CD4-positive, alpha-beta memory T cell (primary cell): ENCODE measurements around the gene SDHAF1. TPM values are rescaled to one million over a fixed set of nuclear protein-coding genes. Genes with fewer than 3 reads are reported as not detected.
A peak's percentile ranks its signal among the peaks of the same experiment; 100 is the strongest.

Experiments used
- CTCF ChIA-PET: fragments of 350-600 bp; sonication (Branson Sonifier 250); formaldehyde crosslinking; loops from one replicate; lab custom pipeline; 2021; ENCODE audit warnings: inconsistent platforms; ENCODE audit not compliant: partially characterized antibody; lab: Charles Lee
- POLR2A ChIA-PET: fragments of 350-600 bp; sonication (Branson Sonifier 250); formaldehyde crosslinking; loops from one replicate; lab custom pipeline; 2021; ENCODE audit not compliant: partially characterized antibody; lab: Charles Lee
- DNase-seq, 5 donors: peaks; one replicate each; pipeline versions ENCODE4 v3.0.0 to v3.0.0-alpha.2; 2020 to 2022; ENCODE audit warnings: mixed read lengths in 1 of 5
- H3K27ac ChIP-seq: one replicate; pipeline ENCODE4 v1.7.0; 2013; ENCODE audit warnings: low read depth, low read length
- H3K27me3 ChIP-seq: 2 replicates; pipeline ENCODE4 v1.7.0; 2013; ENCODE audit warnings: mild to moderate bottlenecking, low read length, moderate library complexity; ENCODE audit not compliant: insufficient read depth
- H3K36me3 ChIP-seq: 2 replicates; pipeline ENCODE4 v1.7.0; 2013; ENCODE audit warnings: mild to moderate bottlenecking, low read length, moderate library complexity; ENCODE audit not compliant: insufficient read depth
- H3K4me1 ChIP-seq: 2 replicates; pipeline ENCODE4 v1.7.0; 2013; ENCODE audit warnings: mild to moderate bottlenecking, low read length, moderate library complexity; ENCODE audit not compliant: insufficient read depth
- H3K4me3 ChIP-seq, 2 donors: one replicate each; pipeline ENCODE4 v1.7.0; 2013; ENCODE audit warnings: low read length in 2 of 2, mild to moderate bottlenecking in 1 of 2
- H3K9me3 ChIP-seq, 2 donors: one replicate each; pipeline ENCODE4 v1.7.0; 2013; ENCODE audit warnings: low read length in 2 of 2, control low read depth in 1 of 2; ENCODE audit not compliant: control insufficient read depth in 1 of 2
- H3K27ac Mint-ChIP-seq, 7 donors: one replicate each; pipeline ENCODE4 v1.8.0; 2020 to 2021; ENCODE audit warnings: mixed read lengths in 7 of 7, mild to moderate bottlenecking in 6 of 7, inconsistent platforms in 3 of 7, moderate library complexity in 3 of 7
- H3K27me3 Mint-ChIP-seq, 2 donors: one replicate each; pipeline ENCODE4 v1.8.0; 2020 to 2021; ENCODE audit warnings: mixed read lengths in 2 of 2
- H3K36me3 Mint-ChIP-seq, 2 donors: one replicate each; pipeline ENCODE4 v1.8.0; 2020 to 2021; ENCODE audit warnings: mixed read lengths in 2 of 2, inconsistent platforms in 1 of 2, mild to moderate bottlenecking in 1 of 2
- H3K4me1 Mint-ChIP-seq, 4 donors: one replicate each; pipeline ENCODE4 v1.8.0; 2020 to 2021; ENCODE audit warnings: mixed read lengths in 4 of 4, mild to moderate bottlenecking in 1 of 4
- H3K4me3 Mint-ChIP-seq, 8 donors: one replicate each; pipeline ENCODE4 v1.8.0; 2020 to 2021; ENCODE audit warnings: mixed read lengths in 8 of 8, mild to moderate bottlenecking in 7 of 8, moderate library complexity in 6 of 8, inconsistent platforms in 3 of 8
- H3K9me3 Mint-ChIP-seq, 8 donors: one replicate each; pipeline ENCODE4 v1.8.0; 2020 to 2021; ENCODE audit warnings: mixed read lengths in 8 of 8, mild to moderate bottlenecking in 5 of 8, inconsistent platforms in 3 of 8, moderate library complexity in 1 of 8
- intact Hi-C: fragments of 100-400 bp; cut with micrococcal nuclease; formaldehyde crosslinking; loops from one replicate; pipeline ENCODE4 v1.15.1; 2023
- polyA plus RNA-seq, 2 donors: library from polyadenylated mRNA; unstranded; fragments of 300-500 nt; fragmentation: Illumina TruSeq; gene quantifications; one replicate each; pipeline ENCODE4 v1.2.3, GENCODE V29; 2021
- total RNA-seq, 2 experiments: library from RNA; stranded (reverse); gene quantifications; one replicate each; pipeline ENCODE4 v1.2.3, GENCODE V29; 2021

Gene SDHAF1
- total and polyA plus RNA-seq, 4 experiments from 2014 or later: 21.9 to 41.3 (median 25.8) TPM

DNA sequence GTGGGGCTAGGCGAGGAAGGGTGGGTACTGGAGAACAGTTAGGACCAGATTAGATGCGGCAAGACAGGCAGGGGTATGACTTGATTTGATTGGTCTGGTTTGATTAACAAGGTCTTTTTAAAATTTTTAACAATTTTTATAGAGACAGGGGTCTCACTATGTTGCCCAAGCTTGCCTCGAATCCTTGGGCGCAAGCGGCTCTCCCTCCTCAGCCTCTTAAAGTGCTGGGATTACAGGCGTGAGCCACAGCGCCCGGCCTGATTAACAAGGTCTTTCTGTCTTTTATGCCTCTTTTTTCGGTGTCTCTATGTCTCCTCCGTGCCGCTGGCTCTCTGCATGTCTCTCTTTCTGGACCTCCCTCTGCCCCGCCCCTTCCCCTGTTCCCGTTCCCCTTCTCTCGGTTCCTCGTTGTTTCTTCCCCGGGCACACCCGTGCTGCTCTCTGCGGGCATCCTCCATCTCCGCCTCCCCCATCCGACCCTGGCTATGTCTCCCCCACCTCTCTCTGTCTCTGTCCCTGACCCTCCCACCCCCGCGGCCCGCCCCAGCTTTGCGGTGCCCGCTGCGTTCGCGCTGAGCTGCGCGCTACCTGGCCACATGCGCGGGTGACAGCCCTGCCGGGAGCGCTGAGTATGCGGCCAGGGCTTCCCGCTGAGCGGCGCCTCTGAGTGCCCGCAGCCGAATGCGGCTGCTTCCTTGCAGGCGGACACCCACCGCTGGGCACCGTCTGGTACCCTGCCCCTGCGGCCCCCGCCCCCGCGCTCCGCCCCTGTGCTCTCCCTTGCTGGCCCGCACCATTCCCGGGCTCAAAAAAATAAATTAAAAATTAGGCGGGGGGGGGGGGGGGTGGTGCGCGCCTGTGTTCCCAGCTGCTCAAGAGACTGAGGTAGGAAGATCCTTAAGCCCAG, 8.1 kb upstream of the SDHAF1 start:
- Mint-ChIP-seq H3K9me3 (peaks cover 0 to 2% (median 0%) of the 10 kb centered on the region in 8 donors), H3K36me3 (no peaks in the 10 kb centered on the region), H3K4me3 (peak overlapping the region; percentile 54 to 80 (median 76)), H3K4me1 (peaks cover 2 to 7% (median 6%) of the 10 kb centered on the region in 4 donors), H3K27me3 (peaks cover 28 to 32% of the 10 kb centered on the region in 2 donors), H3K27ac (peak overlapping the region in 1 of 7 donors; percentile 27)
- Histone ChIP-seq H3K9me3 (no peaks in the 10 kb centered on the region), H3K4me1 (peaks cover 5% of the 10 kb centered on the region), H3K36me3 (no peaks in the 10 kb centered on the region), H3K27ac (no peak overlapping the region), H3K27me3 (peaks cover 18% of the 10 kb centered on the region), H3K4me3 (no peak overlapping the region)
- intact Hi-C loops: no loop called here
- DNase-seq: peak in 1 of 5 donors; percentile 11
- POLR2A ChIA-PET: no interaction called here
- CTCF ChIA-PET: interaction anchor here (1.4 kb wide), 1 partner anchor 40 kb away, joined by 3 read pairs; no protein-coding TSS in a partner anchor

DNA sequence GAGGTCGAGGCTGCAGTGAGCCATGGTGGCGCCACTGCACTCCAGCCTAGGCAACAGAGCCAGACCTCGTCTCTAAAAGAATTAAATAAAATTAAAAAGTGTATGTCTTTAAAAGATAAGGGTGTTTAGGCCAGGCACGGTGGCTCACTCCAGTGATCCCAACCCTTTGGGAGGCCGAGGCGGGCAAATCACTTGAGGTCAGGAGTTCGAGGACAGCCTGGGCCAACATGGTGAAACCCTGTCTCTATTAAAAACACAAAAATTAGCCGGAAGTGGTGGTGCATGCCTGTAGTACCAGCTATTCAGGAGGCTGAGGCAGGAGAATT, 7.5 kb upstream of the SDHAF1 start:
- H3K4me1 Mint-ChIP-seq: peaks cover 2 to 7% (median 6%) of the 10 kb centered on the region in 4 donors
- H3K27ac ChIP-seq: no peak overlapping the region
- peaks cover 26 to 32% of the 10 kb centered on the region in 2 donors for H3K27me3 Mint-ChIP-seq
- no peak overlapping the region for H3K4me3 ChIP-seq
- no peaks in the 10 kb centered on the region for H3K36me3 ChIP-seq
- ChIA-PET CTCF (interaction anchor here (0.7 to 1.4 kb wide), 3 partner anchors 17 to 41 kb away, joined by 3 to 4 read pairs (median 4); no protein-coding TSS in a partner anchor), POLR2A (no interaction called here)
- peaks cover 5% of the 10 kb centered on the region for H3K4me1 ChIP-seq
- H3K4me3 Mint-ChIP-seq: peak overlapping the region in 5 of 8 donors; percentile 15 to 52 (median 50)
- intact Hi-C loops: no loop called here
- H3K27me3 ChIP-seq: peaks cover 18% of the 10 kb centered on the region
- DNase-seq: no peak
- no peaks in the 10 kb centered on the region for H3K9me3 ChIP-seq
- no peaks in the 10 kb centered on the region for H3K36me3 Mint-ChIP-seq
- peaks cover 0 to 2% (median 0%) of the 10 kb centered on the region in 8 donors for H3K9me3 Mint-ChIP-seq
- peak overlapping the region in 2 of 7 donors; percentile 27 to 73 for H3K27ac Mint-ChIP-seq

DNA sequence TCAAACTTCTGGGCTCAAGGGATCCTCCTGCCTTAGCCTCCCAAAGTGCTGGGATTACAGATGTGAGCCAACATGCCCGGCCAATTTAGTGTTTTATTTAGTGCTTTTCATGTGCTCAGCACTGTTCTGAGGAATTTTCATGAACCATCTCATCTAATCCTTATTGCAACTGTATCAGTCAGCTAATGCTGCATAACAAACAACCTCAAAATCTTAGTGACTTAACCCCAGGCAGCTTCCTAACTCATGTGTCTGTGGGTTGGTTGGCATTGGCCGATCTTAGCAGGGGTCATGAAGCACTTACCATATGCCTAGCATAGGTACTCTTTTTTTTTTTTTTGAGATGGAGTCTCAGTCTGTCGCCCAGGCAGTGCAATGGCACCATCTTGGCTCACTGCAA, 6.2 kb upstream of the SDHAF1 start:
- CTCF ChIA-PET: no interaction called here
- Histone ChIP-seq H3K36me3 (no peaks in the 10 kb centered on the region), H3K27me3 (peaks cover 18% of the 10 kb centered on the region), H3K4me3 (no peak overlapping the region), H3K27ac (no peak overlapping the region), H3K4me1 (peaks cover 5% of the 10 kb centered on the region), H3K9me3 (no peaks in the 10 kb centered on the region)
- peaks cover 0 to 2% (median 0%) of the 10 kb centered on the region in 8 donors for H3K9me3 Mint-ChIP-seq
- DNase-seq: no peak
- no peak overlapping the region for H3K27ac Mint-ChIP-seq
- H3K27me3 Mint-ChIP-seq: peaks cover 24 to 27% of the 10 kb centered on the region in 2 donors
- H3K36me3 Mint-ChIP-seq: no peaks in the 10 kb centered on the region
- intact Hi-C loops: no loop called here
- POLR2A ChIA-PET: no interaction called here
- no peak overlapping the region for H3K4me3 Mint-ChIP-seq
- peaks cover 2 to 7% (median 6%) of the 10 kb centered on the region in 4 donors for H3K4me1 Mint-ChIP-seq

DNA sequence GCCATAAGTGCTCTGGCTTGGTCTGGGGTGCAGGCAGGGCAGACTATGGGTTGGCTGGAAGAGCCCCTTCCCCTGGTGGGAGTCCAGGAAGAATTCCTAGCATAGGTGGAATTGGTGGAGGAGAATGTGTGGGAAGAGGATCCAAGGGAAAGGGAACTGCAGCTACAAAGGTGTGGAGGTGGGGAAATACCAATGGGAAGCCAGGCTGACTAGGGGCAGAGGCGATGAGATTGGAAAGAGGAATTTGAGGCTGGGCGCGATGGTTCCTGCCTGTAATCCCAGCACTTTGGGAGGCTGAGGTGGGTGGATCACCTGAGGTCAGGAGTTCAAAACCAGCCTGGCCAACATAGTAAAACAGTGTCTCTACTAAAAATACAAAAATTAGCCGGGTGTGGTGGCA, 4.8 kb upstream of the SDHAF1 start:
- Mint-ChIP-seq H3K9me3 (peaks cover 0 to 2% (median 0%) of the 10 kb centered on the region in 8 donors), H3K4me1 (peaks cover 5 to 17% (median 12%) of the 10 kb centered on the region in 4 donors), H3K36me3 (peaks cover 0 to 3% of the 10 kb centered on the region in 2 donors), H3K4me3 (no peak overlapping the region), H3K27ac (no peak overlapping the region), H3K27me3 (peaks cover 16 to 17% of the 10 kb centered on the region in 2 donors)
- Histone ChIP-seq H3K9me3 (no peaks in the 10 kb centered on the region), H3K4me3 (no peak overlapping the region), H3K4me1 (peaks cover 11% of the 10 kb centered on the region), H3K27ac (no peak overlapping the region), H3K36me3 (no peaks in the 10 kb centered on the region), H3K27me3 (peaks cover 15% of the 10 kb centered on the region)
- DNase-seq: no peak
- ChIA-PET POLR2A (no interaction called here), CTCF (no interaction called here)
- intact Hi-C loops: no loop called here

DNA sequence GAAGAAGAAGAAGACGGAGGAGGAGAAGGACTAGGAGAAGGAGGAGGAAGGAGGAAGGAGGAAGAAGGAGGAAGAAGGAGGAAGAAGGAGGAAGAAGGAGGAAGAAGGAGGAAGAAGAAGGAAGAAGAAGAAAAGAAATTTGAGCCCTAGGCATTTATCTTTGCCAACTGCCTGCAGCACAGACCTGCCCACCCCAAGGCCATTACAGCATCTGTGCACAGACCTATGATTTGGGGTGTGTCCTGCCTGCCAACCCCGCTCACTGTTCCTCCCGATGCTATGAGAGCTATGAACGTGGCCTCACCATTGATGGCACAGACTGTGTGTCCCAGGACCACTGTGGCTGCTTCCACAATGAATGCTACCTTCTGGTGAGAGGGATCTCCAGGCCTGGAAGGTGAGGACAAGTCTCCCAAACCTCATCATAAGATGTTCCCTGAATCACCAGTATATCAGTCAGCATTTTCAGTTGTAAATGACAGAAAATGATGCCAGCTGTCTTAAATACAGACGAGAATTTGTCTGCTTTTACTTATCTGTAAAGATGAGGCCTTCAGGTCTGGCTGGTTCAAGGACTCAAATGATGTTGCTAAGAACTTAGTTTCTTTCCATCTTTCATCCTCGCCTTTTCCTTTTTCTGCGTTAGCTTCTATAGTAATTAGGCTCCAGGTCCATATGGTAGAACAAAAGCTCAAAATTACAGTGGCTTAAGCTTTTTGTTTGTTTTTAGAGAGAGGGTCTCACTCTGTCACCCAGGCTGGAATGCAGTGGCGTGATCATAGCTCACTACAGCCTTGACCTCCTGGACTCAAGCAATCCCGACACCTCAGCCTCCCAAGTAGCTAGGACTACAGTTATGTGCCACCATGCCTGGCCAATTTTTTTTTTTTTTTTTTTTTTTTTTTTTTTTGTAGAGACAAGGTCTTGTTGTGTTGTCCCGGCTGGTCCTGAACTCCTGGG, 3.9 kb upstream of the SDHAF1 start:
- H3K9me3 Mint-ChIP-seq: peaks cover 0 to 2% (median 0%) of the 10 kb centered on the region in 8 donors
- DNase-seq: no peak
- no peaks in the 10 kb centered on the region for H3K9me3 ChIP-seq
- H3K4me1 Mint-ChIP-seq: peaks cover 8 to 23% (median 17%) of the 10 kb centered on the region in 4 donors
- intact Hi-C loops: no loop called here
- H3K36me3 ChIP-seq: no peaks in the 10 kb centered on the region
- peaks cover 0 to 3% of the 10 kb centered on the region in 2 donors for H3K36me3 Mint-ChIP-seq
- H3K4me3 ChIP-seq: no peak overlapping the region
- peaks cover 18% of the 10 kb centered on the region for H3K4me1 ChIP-seq
- ChIA-PET POLR2A (interaction anchor here (0.6 kb wide), 1 partner anchor 138 kb away, joined by 3 read pairs; no protein-coding TSS in a partner anchor), CTCF (interaction anchor here (1.0 to 1.3 kb wide), 2 partner anchors 31 to 33 kb away, joined by 3 to 6 read pairs; no protein-coding TSS in a partner anchor)
- H3K27ac ChIP-seq: no peak overlapping the region
- peaks cover 6% of the 10 kb centered on the region for H3K27me3 ChIP-seq
- no peak overlapping the region for H3K27ac Mint-ChIP-seq
- peak overlapping the region in 1 of 8 donors; percentile 76 for H3K4me3 Mint-ChIP-seq
- H3K27me3 Mint-ChIP-seq: peaks cover 7 to 8% of the 10 kb centered on the region in 2 donors

- POLR2A ChIA-PET: interaction anchor here (0.6 kb wide), 1 partner anchor 137 kb away, joined by 3 read pairs; no protein-coding TSS in a partner anchor
- Mint-ChIP-seq H3K27me3 (peaks cover under 1 to 2% of the 10 kb centered on the region in 2 donors), H3K4me3 (peak overlapping the region in 1 of 8 donors; percentile 68)
Measured at GRCh38 chr19:35991731-35992450, 3.1 kb upstream of the SDHAF1 start.

More at GRCh38 chr19:35991731-35992450, 3.1 kb upstream of the SDHAF1 start:
- no peak for DNase-seq
- Mint-ChIP-seq H3K27ac (peak overlapping the region in 1 of 7 donors; percentile 22), H3K36me3 (peaks cover 0 to 7% of the 10 kb centered on the region in 2 donors), H3K9me3 (peaks cover 0 to 2% (median 0%) of the 10 kb centered on the region in 8 donors), H3K4me1 (peaks cover 12 to 25% (median 21%) of the 10 kb centered on the region in 4 donors)
- H3K4me1 ChIP-seq: peaks cover 24% of the 10 kb centered on the region
- no peaks in the 10 kb centered on the region for H3K27me3 ChIP-seq
- no peak overlapping the region for H3K4me3 ChIP-seq
- no peak overlapping the region for H3K27ac ChIP-seq
- intact Hi-C loops: no loop called here
- no peaks in the 10 kb centered on the region for H3K36me3 ChIP-seq
- CTCF ChIA-PET: interaction anchor here (1.0 to 1.3 kb wide), 2 partner anchors 32 to 33 kb away, joined by 3 to 6 read pairs; no protein-coding TSS in a partner anchor
- H3K9me3 ChIP-seq: no peaks in the 10 kb centered on the region
